H9 (cell line): ENCODE results near the gene RNASE8. TPM values are rescaled to one million over a fixed set of nuclear protein-coding genes. Genes with fewer than 3 reads are reported as not detected.

ENCODE experiments used
- DNase-seq: peaks from one replicate; pipeline ENCODE4 v3.0.0-alpha.2; 2017
- H2AFZ ChIP-seq: one replicate; pipeline ENCODE4 v1.6.1; 2013; ENCODE audit warnings: mild to moderate bottlenecking, low read length, control low read depth, moderate library complexity
- H2AK5ac ChIP-seq: 2 replicates; pipeline ENCODE4 v1.6.1; 2013; ENCODE audit warnings: low read length, control low read depth, mixed read lengths; ENCODE audit not compliant: insufficient read length
- H2BK120ac ChIP-seq: one replicate; pipeline ENCODE4 v1.6.1; 2013; ENCODE audit warnings: low read depth, mild to moderate bottlenecking, low read length, control low read depth, inconsistent platforms; ENCODE audit not compliant: poor library complexity, severe bottlenecking
- H2BK12ac ChIP-seq: 2 replicates; pipeline ENCODE4 v1.6.1; 2013; ENCODE audit warnings: low read length, control low read depth, mixed read lengths, low read depth; ENCODE audit not compliant: insufficient read length
- H2BK15ac ChIP-seq: 2 replicates; pipeline ENCODE4 v1.6.1; 2013; ENCODE audit warnings: low read depth, low read length, control low read depth
- H2BK20ac ChIP-seq: one replicate; pipeline ENCODE4 v1.6.1; 2013; ENCODE audit warnings: low read depth, mild to moderate bottlenecking, low read length, control low read depth, inconsistent platforms; ENCODE audit not compliant: poor library complexity, severe bottlenecking
- H2BK5ac ChIP-seq: 2 replicates; pipeline ENCODE4 v1.6.1; 2013; ENCODE audit warnings: low read length, control low read depth, mixed read lengths; ENCODE audit not compliant: insufficient read length
- H3K14ac ChIP-seq: 2 replicates; pipeline ENCODE4 v1.6.1; 2013; ENCODE audit warnings: low read length, control low read depth; ENCODE audit not compliant: insufficient read depth
- H3K18ac ChIP-seq: 2 replicates; pipeline ENCODE4 v1.6.1; 2013; ENCODE audit warnings: low read depth, mild to moderate bottlenecking, mixed read lengths, low read length, control low read depth; ENCODE audit not compliant: insufficient read length
- H3K23ac ChIP-seq: 2 replicates; pipeline ENCODE4 v1.6.1; 2013; ENCODE audit warnings: low read length, control low read depth, mixed read lengths, low read depth; ENCODE audit not compliant: insufficient read length
- H3K23me2 ChIP-seq: 2 replicates; pipeline ENCODE4 v1.6.1; 2013; ENCODE audit warnings: low read depth, mild to moderate bottlenecking, mixed read lengths, low read length, control low read depth; ENCODE audit not compliant: insufficient read length, poor library complexity, severe bottlenecking
- H3K27ac ChIP-seq: 2 replicates; pipeline ENCODE4 v1.5.1; 2013; ENCODE audit warnings: low read length, control low read depth, mixed read lengths, low read depth; ENCODE audit not compliant: insufficient read length
- H3K27me3 ChIP-seq: 2 replicates; pipeline ENCODE4 v1.6.1; 2013; ENCODE audit warnings: low read length, control low read depth, inconsistent platforms; ENCODE audit not compliant: insufficient read depth
- H3K4ac ChIP-seq: 2 replicates; pipeline ENCODE4 v1.6.1; 2013; ENCODE audit warnings: low read depth, mild to moderate bottlenecking, control low read depth, inconsistent platforms, low read length, moderate library complexity
- H3K4me1 ChIP-seq: 2 replicates; pipeline ENCODE4 v1.6.1; 2013; ENCODE audit warnings: low read length, control low read depth, inconsistent platforms; ENCODE audit not compliant: insufficient read depth
- H3K4me2 ChIP-seq: 2 replicates; pipeline ENCODE4 v1.6.1; 2013; ENCODE audit warnings: low read length, control low read depth, mixed read lengths; ENCODE audit not compliant: insufficient read length, insufficient read depth
- H3K56ac ChIP-seq: 2 replicates; pipeline ENCODE4 v1.6.1; 2013; ENCODE audit warnings: low read depth, mild to moderate bottlenecking, mixed read lengths, low read length, control low read depth; ENCODE audit not compliant: insufficient read length
- H3K79me1 ChIP-seq: 2 replicates; pipeline ENCODE4 v1.6.1; 2013; ENCODE audit warnings: low read depth, mild to moderate bottlenecking, moderate library complexity, low read length, control low read depth, inconsistent platforms; ENCODE audit not compliant: insufficient read depth, poor library complexity, severe bottlenecking
- H3K79me2 ChIP-seq: 2 replicates; pipeline ENCODE4 v1.6.1; 2013; ENCODE audit warnings: low read length, control low read depth, inconsistent platforms; ENCODE audit not compliant: insufficient read depth
- H3K9ac ChIP-seq: 2 replicates; pipeline ENCODE4 v1.6.1; 2013; ENCODE audit warnings: low read length, control low read depth, mixed read lengths; ENCODE audit not compliant: insufficient read length; ENCODE audit errors: extremely low read depth
- H3K9me3 ChIP-seq: one replicate; pipeline ENCODE4 v1.6.1; 2013; ENCODE audit warnings: low read depth, low read length, inconsistent platforms; ENCODE audit not compliant: control insufficient read depth
- H3T11ph ChIP-seq: one replicate; pipeline ENCODE4 v1.6.1; 2013; ENCODE audit warnings: mild to moderate bottlenecking, low read length, control low read depth, inconsistent platforms
- H4K20me1 ChIP-seq: one replicate; pipeline ENCODE4 v1.6.1; 2013; ENCODE audit not compliant: control insufficient read depth, insufficient read length, insufficient read depth
- H4K5ac ChIP-seq: 2 replicates; pipeline ENCODE4 v1.6.1; 2013; ENCODE audit warnings: low read depth, mild to moderate bottlenecking, mixed read lengths, low read length, control low read depth; ENCODE audit not compliant: insufficient read length
- H4K8ac ChIP-seq: replicated peaks from 2 replicates; pipeline ENCODE4 v1.6.1; 2013; ENCODE audit warnings: low read length, control low read depth, mixed read lengths, low read depth; ENCODE audit not compliant: insufficient read length
- H4K91ac ChIP-seq: 2 replicates; pipeline ENCODE4 v1.6.1; 2013; ENCODE audit warnings: low read depth, mild to moderate bottlenecking, moderate library complexity, mixed read lengths, low read length, control low read depth; ENCODE audit not compliant: insufficient read length
- H3K27ac Mint-ChIP-seq, 3 experiments: 2 replicates in 2 of 3; 3 replicates in 1 of 3; pipeline ENCODE4 v1.8.0; 2020 to 2021; ENCODE audit warnings: mixed read lengths in 3 of 3, mild to moderate bottlenecking in 1 of 3, moderate library complexity in 1 of 3
- H3K27me3 Mint-ChIP-seq: 2 replicates; pipeline ENCODE4 v1.8.0; 2021; ENCODE audit warnings: low read depth, mild to moderate bottlenecking, moderate library complexity, mixed read lengths
- H3K36me3 Mint-ChIP-seq, 3 experiments: 2 replicates in 2 of 3; 3 replicates in 1 of 3; pipeline ENCODE4 v1.8.0; 2020 to 2021; ENCODE audit warnings: low read depth in 3 of 3, mixed read lengths in 3 of 3; ENCODE audit not compliant: insufficient read depth in 1 of 3
- H3K4me1 Mint-ChIP-seq, 2 experiments: 2 replicates each; pipeline ENCODE4 v1.8.0; 2020; ENCODE audit warnings: mixed read lengths in 2 of 2
- H3K4me3 Mint-ChIP-seq, 2 experiments: 2 replicates in 1 of 2; 3 replicates in 1 of 2; pipeline ENCODE4 v1.8.0; 2020 to 2021; ENCODE audit warnings: mild to moderate bottlenecking in 2 of 2, mixed read lengths in 2 of 2, moderate library complexity in 1 of 2
- H3K9me3 Mint-ChIP-seq, 2 experiments: 2 replicates in 1 of 2; 3 replicates in 1 of 2; pipeline ENCODE4 v1.8.0; 2020; ENCODE audit warnings: mild to moderate bottlenecking in 2 of 2, mixed read lengths in 2 of 2, moderate library complexity in 1 of 2
- CTCF ChIP-seq: fragments of 200-600 bp; sonication (generic); conservative IDR thresholded peaks from 3 replicates; pipeline ENCODE4 v1.8.0; 2021; ENCODE audit warnings: antibody characterized with exemption, mild to moderate bottlenecking
- WGBS: extraction: QIAGEN DNeasy Blood & Tissue Kit; methylation state at CpG from one replicate; pipeline ENCODE4 v1.1.7; 2013; ENCODE audit warnings: missing lambda C conversion rate, low lambda C conversion rate, mixed read lengths; ENCODE audit not compliant: insufficient read length; ENCODE audit errors: extremely low coverage; 5-methylcytosine and 5-hydroxymethylcytosine counted together
- total RNA-seq: library from RNA; stranded (reverse); gene quantifications from 2 replicates; pipeline ENCODE4 v1.2.1, GENCODE V29; 2021

The RNASE8 gene
- total RNA-seq, 1 experiment from 2014 or later = not detected

- H3K27me3 Mint-ChIP-seq = peaks cover 20% of the 10 kb centered on the region
- Histone ChIP-seq H2BK15ac (no peak overlapping the region), H3K4me2 (peak overlapping the region; percentile 85), H3K27ac (no peak overlapping the region), H3K23ac (no peak overlapping the region), H3K9ac (peak overlapping the region; percentile 26), H2BK12ac (no peak overlapping the region), H3K9me3 (no peaks in the 10 kb centered on the region), H2AK5ac (no peak overlapping the region), H3K18ac (no peak overlapping the region), H2BK5ac (no peak overlapping the region), H3K23me2 (peaks cover 31% of the 10 kb centered on the region), H4K20me1 (no peaks in the 10 kb centered on the region), H4K5ac (no peak overlapping the region), H4K91ac (no peak overlapping the region), H3K27me3 (no peaks in the 10 kb centered on the region), H3T11ph (no peak overlapping the region), H3K79me2 (no peaks in the 10 kb centered on the region), H3K4ac (no peak overlapping the region), H3K4me1 (peaks cover 4% of the 10 kb centered on the region; the same call in 1 of the 2 replicates), H2AFZ (no peak overlapping the region), H2BK20ac (no peak overlapping the region), H3K56ac (no peak overlapping the region), H3K79me1 (no peaks in the 10 kb centered on the region), H2BK120ac (no peak overlapping the region), H3K14ac (no peak overlapping the region), H4K8ac (no peak overlapping the region)
- no CpG with 5 or more reads among the region's 45 CpGs for WGBS
- H3K9me3 Mint-ChIP-seq = no peaks in the 10 kb centered on the region
- peak overlapping the region in 2 of 3 experiments; percentile 73 to 89; a peak in 4 of 7 replicates for H3K27ac Mint-ChIP-seq
- peak overlapping the region; percentile 88 to 92 for H3K4me3 Mint-ChIP-seq
- peak; percentile 63 for DNase-seq
- TF ChIP-seq CTCF = peak; percentile 65
- peaks cover 10 to 19% (median 14%) of the 10 kb centered on the region in 3 experiments for H3K36me3 Mint-ChIP-seq
- peaks cover 28 to 32% of the 10 kb centered on the region in 2 experiments for H3K4me1 Mint-ChIP-seq
These were observed 11.1 kb downstream of the RNASE8 start for GRCh38 chr14:21068521-21069387.
